Mesendoderm (in vitro differentiated cells): ENCODE measurements around the gene CYP26B1.
"Not testable (repeated sequence)": the region's sequence is repeated elsewhere in the genome, so short reads cannot be mapped to it uniquely, and the experiment has no call there.

Experiments
- DNase-seq: peaks from one replicate; pipeline ENCODE4 v3.0.0; 2013
- H2AK5ac ChIP-seq: 2 replicates; pipeline ENCODE4 v1.6.1; 2013; ENCODE audit warnings: low read length, inconsistent platforms
- H2BK120ac ChIP-seq: 2 replicates; pipeline ENCODE4 v1.6.1; 2013; ENCODE audit warnings: low read depth, mild to moderate bottlenecking, low read length, moderate library complexity, mixed read lengths
- H2BK15ac ChIP-seq: replicated peaks from 2 replicates; pipeline ENCODE4 v1.6.1; 2013; ENCODE audit warnings: low read depth, mild to moderate bottlenecking, moderate library complexity
- H2BK5ac ChIP-seq: 2 replicates; pipeline ENCODE4 v1.6.1; 2013; ENCODE audit warnings: low read length, inconsistent platforms
- H3K18ac ChIP-seq: 2 replicates; pipeline ENCODE4 v1.6.1; 2013; ENCODE audit warnings: mild to moderate bottlenecking, low read length, mixed read lengths
- H3K23ac ChIP-seq: one replicate; pipeline ENCODE4 v1.6.1; 2013; ENCODE audit warnings: low read length
- H3K27ac ChIP-seq: 2 replicates; pipeline ENCODE4 v1.5.1; 2013; ENCODE audit warnings: low read depth, mild to moderate bottlenecking, inconsistent platforms, low read length, moderate library complexity
- H3K27me3 ChIP-seq: 2 replicates; pipeline ENCODE4 v1.6.1; 2013; ENCODE audit warnings: low read length, control low read depth, mild to moderate bottlenecking, inconsistent platforms; ENCODE audit not compliant: insufficient read depth, poor library complexity
- H3K36me3 ChIP-seq: 2 replicates; pipeline ENCODE4 v1.6.1; 2013; ENCODE audit warnings: low read length, inconsistent platforms; ENCODE audit not compliant: control insufficient read depth, insufficient read depth
- H3K4ac ChIP-seq: one replicate; pipeline ENCODE4 v1.6.1; 2013; ENCODE audit warnings: low read depth, mild to moderate bottlenecking, low read length, moderate library complexity
- H3K4me1 ChIP-seq: 2 replicates; pipeline ENCODE4 v1.6.1; 2013; ENCODE audit warnings: low read depth, low read length, inconsistent platforms; ENCODE audit not compliant: control insufficient read depth
- H3K4me2 ChIP-seq: 2 replicates; pipeline ENCODE4 v1.6.1; 2013; ENCODE audit warnings: low read length
- H3K4me3 ChIP-seq: 2 replicates; pipeline ENCODE4 v1.5.1; 2013; ENCODE audit warnings: mild to moderate bottlenecking, low read length
- H3K56ac ChIP-seq: one replicate; pipeline ENCODE4 v1.6.1; 2013; ENCODE audit warnings: low read length
- H3K79me1 ChIP-seq: 2 replicates; pipeline ENCODE4 v1.6.1; 2013; ENCODE audit warnings: low read length, inconsistent platforms
- H3K79me2 ChIP-seq: 2 replicates; pipeline ENCODE4 v1.6.1; 2013; ENCODE audit warnings: mild to moderate bottlenecking, low read length; ENCODE audit not compliant: control insufficient read depth, insufficient read depth
- H3K9ac ChIP-seq: 2 replicates; pipeline ENCODE4 v1.6.1; 2013; ENCODE audit warnings: low read length, inconsistent platforms
- H4K5ac ChIP-seq: one replicate; pipeline ENCODE4 v1.6.1; 2013; ENCODE audit warnings: low read length
- H4K8ac ChIP-seq: one replicate; pipeline ENCODE4 v1.6.1; 2013; ENCODE audit warnings: low read depth, mild to moderate bottlenecking, control low read depth, low read length, moderate library complexity
- WGBS: extraction: QIAGEN DNeasy Blood & Tissue Kit; methylation state at CpG from one replicate; pipeline ENCODE4 v1.1.7; 2013; ENCODE audit warnings: low lambda C conversion rate, missing lambda C conversion rate; ENCODE audit not compliant: insufficient coverage; ENCODE audit errors: extremely low coverage; 5-methylcytosine and 5-hydroxymethylcytosine counted together

CYP26B1 gene

GRCh38 chr2:72086871-72087633 lies 60.6 kb downstream of the CYP26B1 start:
- not testable (repeated sequence) for H3K4ac ChIP-seq, H3K36me3 ChIP-seq, H3K23ac ChIP-seq, H3K79me2 ChIP-seq, H3K4me1 ChIP-seq, H3K18ac ChIP-seq, H3K79me1 ChIP-seq, H2BK120ac ChIP-seq, H4K5ac ChIP-seq, H3K4me2 ChIP-seq, H3K27me3 ChIP-seq, H3K9ac ChIP-seq, H2BK15ac ChIP-seq, H2AK5ac ChIP-seq, H4K8ac ChIP-seq, H3K56ac ChIP-seq, DNase-seq, H3K4me3 ChIP-seq, H2BK5ac ChIP-seq, H3K27ac ChIP-seq
- WGBS: no CpG with 5 or more reads among the region's 41 CpGs

- DNase-seq: no peak
- H4K5ac ChIP-seq: no peak overlapping the region
- H3K79me2 ChIP-seq: no peaks in the 10 kb centered on the region
- no peak overlapping the region for H3K56ac ChIP-seq
- no peak overlapping the region for H3K27ac ChIP-seq
- no peak overlapping the region for H3K18ac ChIP-seq
- H2BK15ac ChIP-seq: no peak overlapping the region
- WGBS: no CpG with 5 or more reads among the region's 2 CpGs
- no peak overlapping the region for H3K4me3 ChIP-seq
- no peak overlapping the region for H3K4ac ChIP-seq
- no peaks in the 10 kb centered on the region for H3K27me3 ChIP-seq
- no peak overlapping the region for H2BK5ac ChIP-seq
- H3K4me2 ChIP-seq: no peak overlapping the region
- H3K9ac ChIP-seq: no peak overlapping the region
- H3K23ac ChIP-seq: no peak overlapping the region
- H3K36me3 ChIP-seq: no peaks in the 10 kb centered on the region
- no peak overlapping the region for H2AK5ac ChIP-seq
- H3K79me1 ChIP-seq: no peaks in the 10 kb centered on the region
- H2BK120ac ChIP-seq: no peak overlapping the region
- no peaks in the 10 kb centered on the region for H3K4me1 ChIP-seq
- no peak overlapping the region for H4K8ac ChIP-seq
Observed at GRCh38 chr2:72085513-72085912, 62.1 kb downstream of the CYP26B1 start.

GRCh38 chr2:72085036-72085435 lies 62.6 kb downstream of the CYP26B1 start:
- Histone ChIP-seq H3K9ac (no peak overlapping the region), H2BK5ac (no peak overlapping the region), H3K27me3 (no peaks in the 10 kb centered on the region), H3K56ac (no peak overlapping the region), H3K4me3 (no peak overlapping the region), H3K79me1 (no peaks in the 10 kb centered on the region), H4K5ac (no peak overlapping the region), H2AK5ac (no peak overlapping the region), H3K4ac (no peak overlapping the region), H3K36me3 (no peaks in the 10 kb centered on the region), H2BK15ac (no peak overlapping the region), H3K18ac (no peak overlapping the region), H3K27ac (no peak overlapping the region), H3K4me1 (no peaks in the 10 kb centered on the region), H3K4me2 (no peak overlapping the region), H3K23ac (no peak overlapping the region), H4K8ac (no peak overlapping the region), H3K79me2 (no peaks in the 10 kb centered on the region), H2BK120ac (no peak overlapping the region)
- no CpG with 5 or more reads among the region's 10 CpGs for WGBS
- DNase-seq: no peak

- no peak overlapping the region for H4K5ac ChIP-seq
- H3K4ac ChIP-seq: no peak overlapping the region
- H3K56ac ChIP-seq: no peak overlapping the region
- no peaks in the 10 kb centered on the region for H3K36me3 ChIP-seq
- no peak overlapping the region for H3K23ac ChIP-seq
- H3K27ac ChIP-seq: no peak overlapping the region
- H3K9ac ChIP-seq: no peak overlapping the region
- no peak overlapping the region for H2BK15ac ChIP-seq
- H3K4me3 ChIP-seq: no peak overlapping the region
- H2BK5ac ChIP-seq: no peak overlapping the region
- H3K79me2 ChIP-seq: no peaks in the 10 kb centered on the region
- DNase-seq: no peak
- H2AK5ac ChIP-seq: no peak overlapping the region
- H3K4me1 ChIP-seq: no peaks in the 10 kb centered on the region
- H2BK120ac ChIP-seq: no peak overlapping the region
- no peak overlapping the region for H3K18ac ChIP-seq
- H3K4me2 ChIP-seq: no peak overlapping the region
- H3K27me3 ChIP-seq: no peaks in the 10 kb centered on the region
- no peak overlapping the region for H4K8ac ChIP-seq
- no CpG with 5 or more reads among the region's 6 CpGs for WGBS
- H3K79me1 ChIP-seq: no peaks in the 10 kb centered on the region
Observed at GRCh38 chr2:72084584-72084976, 63.1 kb downstream of the CYP26B1 start.

- Histone ChIP-seq H3K36me3 (no peaks in the 10 kb centered on the region), H3K27ac (no peak overlapping the region), H3K79me1 (no peaks in the 10 kb centered on the region), H3K4me2 (no peak overlapping the region), H2BK15ac (no peak overlapping the region), H3K27me3 (no peaks in the 10 kb centered on the region), H4K5ac (no peak overlapping the region), H2AK5ac (no peak overlapping the region), H3K23ac (no peak overlapping the region), H2BK120ac (no peak overlapping the region), H3K79me2 (no peaks in the 10 kb centered on the region), H3K18ac (no peak overlapping the region), H3K4me3 (no peak overlapping the region), H2BK5ac (no peak overlapping the region), H3K4ac (no peak overlapping the region), H3K9ac (no peak overlapping the region), H3K4me1 (no peaks in the 10 kb centered on the region), H4K8ac (no peak overlapping the region), H3K56ac (no peak overlapping the region)
- WGBS: no CpG with 5 or more reads among the region's 24 CpGs
- DNase-seq: no peak
Observed at GRCh38 chr2:72083751-72084583, 63.7 kb downstream of the CYP26B1 start.
